Keratinocyte (primary cell): Measurements from ENCODE around the gene OSBPL1A. TPM values are rescaled to one million over a fixed set of nuclear protein-coding genes. Genes with fewer than 3 reads are reported as not detected.

Experiments
- DNase-seq: peaks from one replicate; pipeline ENCODE4 v3.0.0-alpha.2; 2011; ENCODE audit warnings: low read depth, missing footprints, low spot score
- FAIRE-seq: peaks from 2 replicates; lab custom pipeline; 2011; peaks lifted over from hg19 to GRCh38; lab: Jason Lieb, UNC
- H2AFZ ChIP-seq: 2 replicates; pipeline ENCODE4 v1.6.0; 2012; ENCODE audit warnings: low read length, control low read depth, inconsistent platforms; ENCODE audit not compliant: control insufficient read depth
- H3K27ac ChIP-seq: 2 replicates; pipeline ENCODE4 v1.5.1; 2011; ENCODE audit warnings: low read length; ENCODE audit not compliant: control insufficient read depth, insufficient read depth
- H3K27me3 ChIP-seq: 3 replicates; pipeline ENCODE4 v1.6.0; 2011; ENCODE audit warnings: low read length; ENCODE audit not compliant: control insufficient read depth, insufficient read depth; ENCODE audit errors: extremely low read depth
- H3K36me3 ChIP-seq, 2 experiments: 2 replicates in 1 of 2; 3 replicates in 1 of 2; pipeline ENCODE4 v1.5.1; 2011; ENCODE audit warnings: low read length in 2 of 2, mild to moderate bottlenecking in 1 of 2; ENCODE audit not compliant: control insufficient read depth in 2 of 2, insufficient read depth in 2 of 2; ENCODE audit errors: extremely low read depth in 1 of 2
- H3K4me1 ChIP-seq: 3 replicates; pipeline ENCODE4 v1.5.1; 2011; ENCODE audit warnings: low read length; ENCODE audit not compliant: control insufficient read depth, insufficient read depth; ENCODE audit errors: extremely low read depth
- H3K4me2 ChIP-seq: 3 replicates; pipeline ENCODE4 v1.6.0; 2011; ENCODE audit warnings: low read depth, low read length; ENCODE audit not compliant: control insufficient read depth, insufficient read depth; ENCODE audit errors: extremely low read depth
- H3K4me3 ChIP-seq, 3 experiments: fragments of 200-600 bp in 1 of 3; sonication (generic) in 1 of 3; 2 replicates in 2 of 3; 3 replicates in 1 of 3; pipeline ENCODE4 v1.5.1; 2011 to 2016; ENCODE audit warnings: low read length in 3 of 3, mild to moderate bottlenecking in 3 of 3, control low read depth in 2 of 3, inconsistent platforms in 1 of 3, low read depth in 1 of 3, mixed read lengths in 1 of 3, mixed run types in 1 of 3, moderate library complexity in 1 of 3; ENCODE audit not compliant: control insufficient read depth in 2 of 3, insufficient read depth in 2 of 3; ENCODE audit errors: extremely low read depth in 1 of 3
- H3K79me2 ChIP-seq: 2 replicates; pipeline ENCODE4 v1.6.0; 2012; ENCODE audit warnings: low read length; ENCODE audit not compliant: control insufficient read depth, insufficient read depth
- H3K9ac ChIP-seq: 3 replicates; pipeline ENCODE4 v1.6.0; 2011; ENCODE audit warnings: low read length; ENCODE audit not compliant: control insufficient read depth, insufficient read depth; ENCODE audit errors: extremely low read depth
- H3K9me1 ChIP-seq: 3 replicates; pipeline ENCODE4 v1.6.0; 2011; ENCODE audit warnings: low read length; ENCODE audit not compliant: control insufficient read depth, insufficient read depth; ENCODE audit errors: extremely low read depth
- H3K9me3 ChIP-seq: 2 replicates; pipeline ENCODE4 v1.5.1; 2012; ENCODE audit warnings: low read depth, low read length; ENCODE audit not compliant: control insufficient read depth
- H4K20me1 ChIP-seq: 3 replicates; pipeline ENCODE4 v1.6.0; 2011; ENCODE audit warnings: low read length; ENCODE audit not compliant: control insufficient read depth, insufficient read depth; ENCODE audit errors: extremely low read depth
- CTCF ChIP-seq, 3 experiments: IDR thresholded peaks in 1 of 3; conservative IDR thresholded peaks in 1 of 3; optimal IDR thresholded peaks in 1 of 3; 2 replicates in 2 of 3; 3 replicates in 1 of 3; pipeline versions ENCODE3 to v1.5.1; 2011; ENCODE audit warnings: low read length in 3 of 3, mild to moderate bottlenecking in 3 of 3, moderate library complexity in 2 of 3, control low read depth in 1 of 3, inconsistent platforms in 1 of 3; ENCODE audit not compliant: insufficient read depth in 2 of 3; ENCODE audit errors: extremely low read depth in 1 of 3
- EZH2 ChIP-seq: IDR thresholded peaks from one replicate; pipeline ENCODE4 v1.6.1; 2012; ENCODE audit warnings: inconsistent platforms, mild to moderate bottlenecking, low read length, moderate library complexity
- dilution Hi-C: fragments of 300-500 bp; cut with MboI; formaldehyde crosslinking; loops from one replicate; pipeline ENCODE4 v1.7.0; 2020; ENCODE audit warnings: low sequenced_read_pairs; ENCODE audit not compliant: extremely low pct_ligation_motif_present
- polyA plus RNA-seq, 5 experiments: library from polyadenylated mRNA; depleted of rRNA in 3 of 5; stranded (reverse) in 3 of 5; stranded (forward) in 1 of 5; unstranded in 1 of 5; fragments of >200 nt; gene quantifications; 1 replicate in 1 of 5; 2 replicates in 3 of 5; 3 replicates in 1 of 5; pipeline versions ENCODE4 v1.2.1 to v1.2.3, GENCODE V29; 2011 to 2012; ENCODE audit warnings: missing spikeins in 2 of 5, low read depth in 1 of 5, low replicate concordance in 1 of 5

Gene OSBPL1A
- polyA plus RNA-seq, 1 donor (not counting 4 experiments of a cell fraction or from before 2014, with no cell fraction given), result 17.7 TPM

GRCh38 chr18:24319757-24320156, 77.9 kb downstream of the OSBPL1A start:
- Histone ChIP-seq H3K4me1 (no peaks in the 10 kb centered on the region), H4K20me1 (no peaks in the 10 kb centered on the region), H3K27ac (no peak overlapping the region), H3K4me2 (no peak overlapping the region), H3K9ac (no peak overlapping the region), H3K79me2 (no peaks in the 10 kb centered on the region), H3K9me3 (no peaks in the 10 kb centered on the region), H3K36me3 (no peaks in the 10 kb centered on the region), H3K9me1 (no peaks in the 10 kb centered on the region), H3K4me3 (no peak overlapping the region), H3K27me3 (no peaks in the 10 kb centered on the region), H2AFZ (no peak overlapping the region)
- TF ChIP-seq CTCF (optimal IDR thresholded peaks at IDR 0.05 in 1 of 3, IDR thresholded peaks at IDR 0.05 in 1 of 3, conservative IDR thresholded peaks at IDR 0.05 in 1 of 3; ENCODE audit: extremely low read depth in 1 of 3, insufficient read depth in 2 of 3, low read length in 3 of 3) (no peak), EZH2 (no peak)
- dilution Hi-C loops, result no loop called here
- DNase-seq (no peak), FAIRE-seq (no peak)

- DNase-seq, result no peak
Observed at GRCh38 chr18:24317370-24317769, 80.3 kb downstream of the OSBPL1A start.

More at GRCh38 chr18:24317370-24317769, 80.3 kb downstream of the OSBPL1A start:
- Histone ChIP-seq H3K9ac (no peak overlapping the region), H3K9me3 (no peaks in the 10 kb centered on the region), H3K27me3 (no peaks in the 10 kb centered on the region), H3K9me1 (no peaks in the 10 kb centered on the region), H3K4me1 (no peaks in the 10 kb centered on the region), H3K27ac (no peak overlapping the region), H3K79me2 (no peaks in the 10 kb centered on the region), H3K36me3 (no peaks in the 10 kb centered on the region), H2AFZ (no peak overlapping the region), H3K4me2 (no peak overlapping the region), H4K20me1 (no peaks in the 10 kb centered on the region), H3K4me3 (no peak overlapping the region)
- no peak for TF ChIP-seq EZH2
- no peak for TF ChIP-seq CTCF (optimal IDR thresholded peaks at IDR 0.05 in 1 of 3, IDR thresholded peaks at IDR 0.05 in 1 of 3, conservative IDR thresholded peaks at IDR 0.05 in 1 of 3; ENCODE audit: extremely low read depth in 1 of 3, insufficient read depth in 2 of 3, low read length in 3 of 3)
- dilution Hi-C loops, result no loop called here
- no peak for FAIRE-seq
